Retina (tissue), 1 donor: Measurements from ENCODE around the gene SPECC1L.
"Not testable (repeated sequence)": the region's sequence is repeated elsewhere in the genome, so short reads cannot be mapped to it uniquely, and the experiment has no call there.

Experiments
- DNase-seq: peaks from one replicate; pipeline ENCODE4 v3.0.0-alpha.2; 2016

The SPECC1L gene

GRCh38 chr22:24285245-24285644 is 14.6 kb downstream of the SPECC1L start:
- no peak for DNase-seq

GRCh38 chr22:24287212-24287611 is 16.6 kb downstream of the SPECC1L start:
- not testable (repeated sequence) for DNase-seq

- DNase-seq = not testable (repeated sequence)
Observed at GRCh38 chr22:24287801-24288200, 17.2 kb downstream of the SPECC1L start.

- peak; percentile 6 for DNase-seq
Observed at GRCh38 chr22:24289114-24289513, 18.5 kb downstream of the SPECC1L start.

- DNase-seq = peak; percentile 43
Observed at GRCh38 chr22:24289741-24290163, 19.1 kb downstream of the SPECC1L start.

- DNase-seq = no peak
Observed at GRCh38 chr22:24290459-24290858, 19.8 kb downstream of the SPECC1L start.

GRCh38 chr22:24291515-24292201 is 21.0 kb downstream of the SPECC1L start:
- no peak for DNase-seq

GRCh38 chr22:24292202-24292830 is 21.7 kb downstream of the SPECC1L start:
- DNase-seq = not testable (repeated sequence)

- DNase-seq = not testable (repeated sequence)
Observed at GRCh38 chr22:24294913-24295312, 24.3 kb downstream of the SPECC1L start.

GRCh38 chr22:24298497-24299155 is 28.0 kb downstream of the SPECC1L start:
- DNase-seq = not testable (repeated sequence)

GRCh38 chr22:24300522-24300921 is 29.9 kb downstream of the SPECC1L start:
- DNase-seq = not testable (repeated sequence)

- no peak for DNase-seq
Observed at GRCh38 chr22:24302591-24302990, 32.0 kb downstream of the SPECC1L start.

- no peak for DNase-seq
Observed at GRCh38 chr22:24303007-24303406, 32.4 kb downstream of the SPECC1L start.

GRCh38 chr22:24304062-24304675 is 33.5 kb downstream of the SPECC1L start:
- no peak for DNase-seq

GRCh38 chr22:24305260-24305692 is 34.6 kb downstream of the SPECC1L start:
- no peak for DNase-seq

- no peak for DNase-seq
Observed at GRCh38 chr22:24310969-24311368, 40.3 kb downstream of the SPECC1L start.

GRCh38 chr22:24315367-24315966 is 44.8 kb downstream of the SPECC1L start:
- no peak for DNase-seq

- not testable (repeated sequence) for DNase-seq
Observed at GRCh38 chr22:24316264-24316663, 45.6 kb downstream of the SPECC1L start.

- DNase-seq = not testable (repeated sequence)
Observed at GRCh38 chr22:24317511-24317910, 46.9 kb downstream of the SPECC1L start.

GRCh38 chr22:24319451-24319850 is 48.8 kb downstream of the SPECC1L start:
- DNase-seq = no peak

GRCh38 chr22:24321999-24322398 is 51.4 kb downstream of the SPECC1L start:
- DNase-seq = peak; percentile 2

GRCh38 chr22:24322522-24322921 is 51.9 kb downstream of the SPECC1L start:
- DNase-seq = no peak

- DNase-seq = no peak
Observed at GRCh38 chr22:24323233-24323632, 52.6 kb downstream of the SPECC1L start.
